Neural cell (in vitro differentiated cells): Measurements from ENCODE around the gene CXCL17. TPM values are rescaled to one million over a fixed set of nuclear protein-coding genes. Genes with fewer than 3 reads are reported as not detected.

Source experiments
- H2AFZ ChIP-seq: fragments of 200-600, 300-800 bp; sonication (generic), shearing (Covaris generic); 2 replicates; pipeline ENCODE4 v1.6.0; 2014; ENCODE audit warnings: low read depth, mild to moderate bottlenecking, antibody characterized with exemption, low read length, moderate library complexity
- H3F3A ChIP-seq: fragments of 200-600 bp; shearing (Covaris generic); 2 replicates; pipeline ENCODE4 v1.6.1; 2016; ENCODE audit warnings: mild to moderate bottlenecking, moderate library complexity, mixed read lengths, antibody characterized with exemption, low read length; ENCODE audit not compliant: insufficient read depth, poor library complexity, severe bottlenecking
- H3K27ac ChIP-seq: fragments of 200-600, 300-800 bp; sonication (generic), shearing (Covaris generic); 2 replicates; pipeline ENCODE4 v1.5.1; 2014; ENCODE audit warnings: mild to moderate bottlenecking, low read length, moderate library complexity
- H3K27me3 ChIP-seq: fragments of 300-800, 200-600 bp; sonication (generic), shearing (Covaris generic); 2 replicates; pipeline ENCODE4 v1.6.0; 2014; ENCODE audit warnings: mild to moderate bottlenecking, low read depth, low read length, moderate library complexity; ENCODE audit not compliant: insufficient read depth
- H3K36me3 ChIP-seq: fragments of 300-800, 200-600 bp; sonication (generic), shearing (Covaris generic); 2 replicates; pipeline ENCODE4 v1.5.1; 2014; ENCODE audit warnings: mild to moderate bottlenecking, antibody characterized with exemption, low read length, moderate library complexity; ENCODE audit not compliant: insufficient read depth
- H3K4me2 ChIP-seq: fragments of 300-800, 200-600 bp; sonication (generic), shearing (Covaris generic); 2 replicates; pipeline ENCODE4 v1.6.0; 2014; ENCODE audit warnings: mild to moderate bottlenecking, low read length
- H3K4me3 ChIP-seq: fragments of 300-800, 200-600 bp; sonication (generic), shearing (Covaris generic); 2 replicates; pipeline ENCODE4 v1.5.1; 2014; ENCODE audit warnings: mild to moderate bottlenecking, low read length, moderate library complexity
- H3K79me2 ChIP-seq: fragments of 200-600 bp; shearing (Covaris generic); replicated peaks from 2 replicates; pipeline ENCODE4 v1.6.0; 2014; ENCODE audit warnings: mild to moderate bottlenecking, low read length, moderate library complexity; ENCODE audit not compliant: insufficient read depth
- H3K9ac ChIP-seq: fragments of 300-800, 200-600 bp; sonication (generic), shearing (Covaris generic); 2 replicates; pipeline ENCODE4 v1.6.1; 2016; ENCODE audit warnings: mild to moderate bottlenecking, low read length, mixed read lengths
- H3K9me2 ChIP-seq: fragments of 200-600 bp; shearing (Covaris generic); 2 replicates; pipeline ENCODE4 v1.6.1; 2016; ENCODE audit warnings: mild to moderate bottlenecking, low read length, mixed read lengths; ENCODE audit not compliant: insufficient read depth
- H3K9me3 ChIP-seq: fragments of 200-600, 300-800 bp; sonication (generic), shearing (Covaris generic); 2 replicates; pipeline ENCODE4 v1.6.1; 2016; ENCODE audit warnings: mild to moderate bottlenecking, mixed run types, low read length, moderate library complexity, mixed read lengths
- H4K20me1 ChIP-seq: fragments of 200-600 bp; shearing (Covaris generic); 2 replicates; pipeline ENCODE4 v1.6.1; 2016; ENCODE audit warnings: mild to moderate bottlenecking, mixed run types; ENCODE audit not compliant: insufficient read depth
- CTCF ChIP-seq: fragments of 450-650 bp; IDR thresholded peaks from 2 replicates; pipeline ENCODE4 v1.5.1; 2014; ENCODE audit warnings: antibody characterized with exemption, mild to moderate bottlenecking, moderate library complexity; ENCODE audit not compliant: poor library complexity, severe bottlenecking
- EP300 ChIP-seq: fragments of 450-650 bp; conservative IDR thresholded peaks from 2 replicates; pipeline ENCODE4 v1.6.1; 2014; ENCODE audit warnings: antibody characterized with exemption, mild to moderate bottlenecking, moderate library complexity; ENCODE audit not compliant: poor library complexity, severe bottlenecking
- EZH2 ChIP-seq: fragments of 200-600, 300-800 bp; shearing (Covaris generic), sonication (generic); IDR thresholded peaks from 2 replicates; pipeline ENCODE4 v1.6.1; 2014; ENCODE audit warnings: antibody characterized with exemption, low read length, borderline replicate concordance, mild to moderate bottlenecking; ENCODE audit not compliant: insufficient read depth, poor library complexity, severe bottlenecking
- MXI1 ChIP-seq: fragments of 450-650 bp; conservative IDR thresholded peaks from 2 replicates; pipeline ENCODE4 v1.6.1; 2014; ENCODE audit warnings: antibody characterized with exemption, mild to moderate bottlenecking; ENCODE audit not compliant: poor library complexity, severe bottlenecking
- POLR2AphosphoS5 ChIP-seq: IDR thresholded peaks from 2 replicates; pipeline ENCODE4 v1.6.1; 2012
- RAD21 ChIP-seq: fragments of 450-650 bp; conservative IDR thresholded peaks from 2 replicates; pipeline ENCODE4 v1.6.1; 2014; ENCODE audit warnings: antibody characterized with exemption, mild to moderate bottlenecking, moderate library complexity
- SMC3 ChIP-seq: fragments of 450-650 bp; conservative IDR thresholded peaks from 2 replicates; pipeline ENCODE4 v1.6.1; 2014; ENCODE audit warnings: antibody characterized with exemption, mild to moderate bottlenecking, moderate library complexity; ENCODE audit not compliant: poor library complexity
- TAF1 ChIP-seq: IDR thresholded peaks from 2 replicates; pipeline ENCODE4 v1.6.1; 2012; ENCODE audit warnings: low read depth
- polyA plus RNA-seq: library from polyadenylated mRNA; depleted of rRNA; stranded (reverse); fragments of >200 nt; gene quantifications from 2 replicates; pipeline ENCODE4 v1.2.3, GENCODE V29; 2014
- TF ChIP-seq, protein P1 (sequence below): IDR thresholded peaks from 2 replicates; pipeline ENCODE4 v1.6.1; 2012; ENCODE audit warnings: borderline replicate concordance

The CXCL17 gene
- polyA plus RNA-seq, 1 donor from 2014 or later, result not detected

DNA sequence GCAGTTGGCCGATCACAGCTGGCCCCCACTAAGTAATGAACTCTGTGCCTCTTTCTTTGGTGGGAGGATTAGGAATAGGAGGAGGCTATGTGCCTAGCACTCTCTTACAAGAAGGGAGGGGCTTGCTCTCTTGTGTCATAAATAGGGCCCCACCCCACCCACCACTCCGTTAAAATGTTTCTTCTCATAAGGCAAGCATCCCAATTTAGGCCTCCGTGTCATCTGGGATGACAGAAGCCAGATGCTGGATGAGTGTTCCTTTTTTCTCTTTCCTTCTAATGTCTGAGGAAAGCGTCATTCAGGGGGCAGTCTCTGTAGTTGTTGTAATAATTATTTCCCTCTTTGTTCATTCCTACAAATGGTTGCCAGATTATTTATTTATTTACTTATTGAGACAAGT lies 15.4 kb downstream of the CXCL17 start, which contains the start of gene LIPE:
Gene LIPE (minus strand): TSS at position 76 of the 400 bp plus-strand sequence. CDS start 239 bp downstream, outside the sequence.
- H3K36me3 ChIP-seq, result no peaks in the 10 kb centered on the region
- H3K4me2 ChIP-seq, result no peak within 1 kb of the TSS
- no peaks in the 10 kb centered on the region for H3K9me2 ChIP-seq
- H3F3A ChIP-seq, result no peaks in the 10 kb centered on the region
- TF ChIP-seq CTCF (no peak), EP300 (no peak), RAD21 (no peak)
- no peak within 1 kb of the TSS for H3K27ac ChIP-seq
- H4K20me1 ChIP-seq, result no peaks in the 10 kb centered on the region
- H3K27me3 ChIP-seq, result no peaks in the 10 kb centered on the region
- no peaks in the 10 kb centered on the region for H3K9me3 ChIP-seq
- no peak within 1 kb of the TSS for H3K4me3 ChIP-seq
- no peaks in the 10 kb centered on the region for H3K79me2 ChIP-seq
- no peak within 1 kb of the TSS for H2AFZ ChIP-seq
- H3K9ac ChIP-seq, result no peak within 1 kb of the TSS

DNA sequence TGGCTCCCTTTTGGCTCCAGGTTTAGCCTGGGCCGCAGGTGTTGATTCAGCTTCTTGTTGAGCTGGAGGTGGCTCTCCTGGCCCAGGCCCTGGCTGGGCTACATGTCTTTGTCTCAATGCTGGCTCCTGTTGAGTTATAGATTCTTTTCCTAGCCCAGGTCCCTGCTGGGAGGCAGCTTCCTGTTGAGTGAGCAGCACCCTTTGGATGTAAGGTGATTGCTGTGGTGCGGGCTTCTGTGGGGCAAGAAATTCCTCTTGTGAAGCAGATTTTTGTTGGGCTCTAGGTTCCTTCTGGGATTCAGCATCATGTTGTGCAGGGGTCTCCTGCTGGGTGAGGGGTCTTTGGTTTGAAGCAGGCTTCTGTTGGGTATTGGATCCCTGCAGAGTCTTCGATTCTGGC lies 16.1 kb downstream of the CXCL17 start:
- no peak overlapping the region for H3K4me2 ChIP-seq
- H3K36me3 ChIP-seq, result no peaks in the 10 kb centered on the region
- H2AFZ ChIP-seq, result no peak overlapping the region
- H4K20me1 ChIP-seq, result no peaks in the 10 kb centered on the region
- H3K27me3 ChIP-seq, result no peaks in the 10 kb centered on the region
- H3F3A ChIP-seq, result no peaks in the 10 kb centered on the region
- TF ChIP-seq, protein P1, sequence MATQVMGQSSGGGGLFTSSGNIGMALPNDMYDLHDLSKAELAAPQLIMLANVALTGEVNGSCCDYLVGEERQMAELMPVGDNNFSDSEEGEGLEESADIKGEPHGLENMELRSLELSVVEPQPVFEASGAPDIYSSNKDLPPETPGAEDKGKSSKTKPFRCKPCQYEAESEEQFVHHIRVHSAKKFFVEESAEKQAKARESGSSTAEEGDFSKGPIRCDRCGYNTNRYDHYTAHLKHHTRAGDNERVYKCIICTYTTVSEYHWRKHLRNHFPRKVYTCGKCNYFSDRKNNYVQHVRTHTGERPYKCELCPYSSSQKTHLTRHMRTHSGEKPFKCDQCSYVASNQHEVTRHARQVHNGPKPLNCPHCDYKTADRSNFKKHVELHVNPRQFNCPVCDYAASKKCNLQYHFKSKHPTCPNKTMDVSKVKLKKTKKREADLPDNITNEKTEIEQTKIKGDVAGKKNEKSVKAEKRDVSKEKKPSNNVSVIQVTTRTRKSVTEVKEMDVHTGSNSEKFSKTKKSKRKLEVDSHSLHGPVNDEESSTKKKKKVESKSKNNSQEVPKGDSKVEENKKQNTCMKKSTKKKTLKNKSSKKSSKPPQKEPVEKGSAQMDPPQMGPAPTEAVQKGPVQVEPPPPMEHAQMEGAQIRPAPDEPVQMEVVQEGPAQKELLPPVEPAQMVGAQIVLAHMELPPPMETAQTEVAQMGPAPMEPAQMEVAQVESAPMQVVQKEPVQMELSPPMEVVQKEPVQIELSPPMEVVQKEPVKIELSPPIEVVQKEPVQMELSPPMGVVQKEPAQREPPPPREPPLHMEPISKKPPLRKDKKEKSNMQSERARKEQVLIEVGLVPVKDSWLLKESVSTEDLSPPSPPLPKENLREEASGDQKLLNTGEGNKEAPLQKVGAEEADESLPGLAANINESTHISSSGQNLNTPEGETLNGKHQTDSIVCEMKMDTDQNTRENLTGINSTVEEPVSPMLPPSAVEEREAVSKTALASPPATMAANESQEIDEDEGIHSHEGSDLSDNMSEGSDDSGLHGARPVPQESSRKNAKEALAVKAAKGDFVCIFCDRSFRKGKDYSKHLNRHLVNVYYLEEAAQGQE, result no peak
- TF ChIP-seq EP300, result no peak
- TF ChIP-seq CTCF, result no peak
- no peak for TF ChIP-seq TAF1
- no peak for TF ChIP-seq POLR2AphosphoS5
- no peak for TF ChIP-seq MXI1
- no peak for TF ChIP-seq SMC3
- no peak for TF ChIP-seq RAD21
- no peak for TF ChIP-seq EZH2
- no peaks in the 10 kb centered on the region for H3K9me2 ChIP-seq
- H3K27ac ChIP-seq, result no peak overlapping the region
- no peaks in the 10 kb centered on the region for H3K9me3 ChIP-seq
- H3K4me3 ChIP-seq, result no peak overlapping the region
- H3K79me2 ChIP-seq, result no peaks in the 10 kb centered on the region
- H3K9ac ChIP-seq, result no peak overlapping the region
